Forelimb muscle (tissue), 1 donor: ENCODE measurements around the gene UBASH3B. TPM values are rescaled to one million over a fixed set of nuclear protein-coding genes. Genes with fewer than 3 reads are reported as not detected.
"Not testable (repeated sequence)": the region's sequence is repeated elsewhere in the genome, so short reads cannot be mapped to it uniquely, and the experiment has no call there.

Source experiments
- DNase-seq: peaks from one replicate; pipeline ENCODE4 v3.0.0-alpha.2; 2013; ENCODE audit warnings: low read depth
- polyA plus RNA-seq: library from polyadenylated mRNA; unstranded; fragments of 120-200 nt; gene quantifications from one replicate; pipeline ENCODE4 v1.2.1, GENCODE V29; 2013; ENCODE audit not compliant: insufficient read length

UBASH3B gene
- polyA plus RNA-seq, 1 donor: 4.2 TPM

DNA sequence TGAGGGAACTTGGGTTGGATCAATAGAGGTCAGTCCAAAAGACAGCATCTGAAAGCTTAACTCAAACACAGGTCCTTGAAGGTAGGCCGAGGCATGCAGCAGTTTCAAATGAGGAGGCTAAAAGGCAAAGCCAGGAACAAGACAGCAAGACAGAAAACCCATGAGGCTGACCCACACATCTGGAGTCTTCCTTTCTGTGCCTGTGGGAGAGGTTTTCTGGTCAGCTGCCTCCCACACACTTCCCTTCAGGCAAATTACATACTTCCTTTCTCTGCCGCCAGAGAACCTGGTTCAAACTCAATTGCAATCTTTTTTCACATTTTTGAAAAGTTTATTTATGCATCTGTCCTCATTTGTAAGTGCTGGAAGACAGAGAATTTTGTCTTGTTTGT lies 153.0 kb downstream of the UBASH3B start:
- peak; percentile 51 for DNase-seq

DNA sequence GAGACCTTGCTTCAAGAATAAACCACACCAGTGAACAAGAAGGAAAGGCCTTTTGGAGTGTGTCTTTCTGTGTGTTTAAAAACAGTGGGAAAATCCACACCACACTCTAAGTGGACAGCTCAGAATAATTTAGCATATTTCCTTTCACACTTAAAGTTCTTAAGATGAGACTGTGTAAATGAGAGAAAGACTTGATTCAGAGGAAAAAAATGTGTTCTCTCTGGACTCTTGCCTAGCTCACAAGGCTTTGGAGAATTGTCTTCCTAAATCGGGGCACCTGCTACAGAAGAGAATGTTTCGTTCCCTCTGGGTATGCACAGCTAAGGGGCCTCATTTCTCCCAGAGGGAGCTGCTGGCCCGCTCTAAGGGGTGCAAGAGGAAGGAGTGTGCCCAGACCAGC lies 154.3 kb downstream of the UBASH3B start:
- DNase-seq: no peak

DNA sequence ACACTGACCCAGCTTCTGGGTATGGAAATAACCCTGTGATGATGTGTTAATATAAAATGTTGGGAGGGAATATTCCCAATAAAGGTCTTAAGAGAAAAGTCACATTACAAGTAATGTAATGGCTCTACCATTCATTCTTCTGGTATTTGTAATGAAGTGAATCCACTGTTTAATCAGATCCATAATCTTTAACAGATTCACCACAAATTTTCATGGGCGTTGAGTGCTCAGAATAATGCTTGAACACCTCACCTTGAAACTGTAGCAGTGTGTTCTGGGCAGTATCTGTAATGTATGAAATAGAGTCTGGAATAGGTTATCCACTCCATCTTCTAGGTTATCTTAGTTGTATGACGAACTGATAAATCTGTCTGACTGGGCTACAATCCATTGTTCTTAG lies 156.2 kb downstream of the UBASH3B start:
- no peak for DNase-seq

DNA sequence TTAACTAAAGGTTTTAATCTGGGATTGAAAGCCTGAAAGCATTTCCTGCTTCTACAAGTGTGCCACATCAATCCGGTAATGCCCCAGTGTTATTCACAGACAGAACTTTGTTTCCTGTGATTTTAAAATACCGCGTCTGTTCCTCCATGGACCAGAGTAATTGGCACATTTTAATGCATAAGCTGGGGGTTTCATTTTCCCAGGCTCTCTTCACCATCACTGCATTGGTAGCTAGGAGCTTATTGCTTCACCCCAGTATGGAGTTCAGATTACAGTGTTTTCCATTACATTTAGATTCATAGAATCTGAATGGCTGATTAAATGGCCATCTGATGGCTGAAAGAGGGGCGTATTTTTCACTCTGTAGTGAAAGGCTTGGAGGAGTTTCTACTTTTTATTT lies 157.1 kb downstream of the UBASH3B start:
- DNase-seq: no peak

DNA sequence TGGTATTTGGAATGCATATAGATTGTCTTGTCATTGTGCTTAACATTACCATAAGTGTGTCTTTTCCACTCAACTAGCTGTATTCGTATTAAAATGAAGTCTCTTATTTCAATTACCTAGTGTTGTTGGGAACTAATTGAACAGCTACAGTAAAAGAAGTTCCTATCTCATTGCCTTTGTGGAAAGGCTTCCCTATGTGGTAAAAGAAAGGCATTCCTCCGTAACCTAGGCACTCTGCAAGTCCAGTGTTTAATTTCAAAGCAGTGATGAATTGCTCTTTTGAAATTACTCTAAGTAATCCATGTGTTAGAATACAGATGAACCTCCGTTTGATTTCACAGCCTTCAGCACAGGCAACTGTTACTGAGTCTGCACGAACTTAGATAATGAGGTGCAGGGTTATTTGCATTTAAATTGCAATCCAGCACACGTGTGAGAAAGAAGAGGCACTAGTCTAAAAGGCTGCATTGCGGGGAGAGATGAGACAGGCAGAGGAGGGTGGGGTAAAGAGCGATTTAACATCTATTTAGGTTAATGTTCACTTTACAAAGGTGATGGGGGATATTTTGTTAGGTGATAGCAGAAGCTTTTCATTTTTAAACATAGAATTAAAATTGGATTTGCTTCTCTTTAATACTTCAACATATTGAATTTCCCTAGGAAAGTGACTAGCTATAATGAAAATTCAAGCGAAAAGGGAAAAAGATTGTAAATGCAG lies 157.8 kb downstream of the UBASH3B start:
- DNase-seq: no peak

DNA sequence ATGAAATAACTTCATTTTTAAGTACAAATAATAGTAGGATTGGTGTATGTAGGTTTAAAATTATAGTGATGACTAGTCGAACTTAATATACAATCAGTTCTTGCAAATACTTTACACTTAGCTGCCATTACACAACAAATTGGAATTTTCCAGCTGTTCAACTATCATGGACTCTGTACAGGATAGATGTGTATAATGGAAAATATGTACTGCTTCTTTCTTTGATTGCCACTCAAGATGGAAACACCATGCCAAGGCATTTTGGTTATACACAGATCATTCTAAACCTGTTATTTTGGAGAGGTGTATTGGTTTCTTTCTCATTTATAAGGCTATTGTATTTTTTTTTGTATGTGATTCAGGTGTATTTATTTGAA lies 158.4 kb downstream of the UBASH3B start:
- no peak for DNase-seq

DNA sequence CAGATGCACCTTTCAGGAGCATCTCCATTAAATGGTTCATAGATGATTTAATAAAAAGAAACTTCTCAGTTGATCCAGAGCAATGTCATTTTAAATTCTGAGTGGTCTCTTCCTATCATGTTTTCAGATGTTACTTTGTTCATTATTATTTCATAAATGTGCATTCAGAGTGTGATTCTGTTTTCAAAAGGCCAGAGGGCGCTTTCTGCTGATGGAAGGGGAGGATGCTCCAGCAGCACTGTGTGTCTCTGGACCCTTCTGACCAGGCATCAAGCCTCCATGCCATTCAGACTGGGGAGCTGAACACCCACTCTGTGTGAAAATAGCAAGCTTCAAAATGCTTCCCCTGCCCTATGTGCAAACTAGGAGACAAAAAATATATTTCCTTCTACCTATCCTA lies 158.9 kb downstream of the UBASH3B start:
- DNase-seq: no peak

DNA sequence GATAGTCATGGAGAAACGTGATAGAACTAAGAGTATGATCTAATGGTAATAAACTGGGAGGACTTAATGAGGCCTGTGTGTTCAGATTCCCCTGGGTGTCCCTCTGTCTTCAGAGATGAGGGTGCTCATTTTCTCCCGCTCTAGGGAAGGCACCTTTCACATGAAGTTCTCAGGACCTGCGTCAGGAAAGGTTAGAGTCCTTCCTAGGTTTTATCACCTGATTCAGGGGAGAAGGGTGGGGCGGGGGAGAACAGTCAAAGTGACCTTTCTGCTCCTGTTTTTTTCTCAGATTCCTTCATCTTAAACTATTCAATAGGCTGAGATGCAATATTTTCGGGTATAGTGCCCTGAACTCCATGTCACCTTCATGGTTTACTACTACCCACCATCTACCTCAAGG lies 160.4 kb downstream of the UBASH3B start:
- DNase-seq: no peak

DNA sequence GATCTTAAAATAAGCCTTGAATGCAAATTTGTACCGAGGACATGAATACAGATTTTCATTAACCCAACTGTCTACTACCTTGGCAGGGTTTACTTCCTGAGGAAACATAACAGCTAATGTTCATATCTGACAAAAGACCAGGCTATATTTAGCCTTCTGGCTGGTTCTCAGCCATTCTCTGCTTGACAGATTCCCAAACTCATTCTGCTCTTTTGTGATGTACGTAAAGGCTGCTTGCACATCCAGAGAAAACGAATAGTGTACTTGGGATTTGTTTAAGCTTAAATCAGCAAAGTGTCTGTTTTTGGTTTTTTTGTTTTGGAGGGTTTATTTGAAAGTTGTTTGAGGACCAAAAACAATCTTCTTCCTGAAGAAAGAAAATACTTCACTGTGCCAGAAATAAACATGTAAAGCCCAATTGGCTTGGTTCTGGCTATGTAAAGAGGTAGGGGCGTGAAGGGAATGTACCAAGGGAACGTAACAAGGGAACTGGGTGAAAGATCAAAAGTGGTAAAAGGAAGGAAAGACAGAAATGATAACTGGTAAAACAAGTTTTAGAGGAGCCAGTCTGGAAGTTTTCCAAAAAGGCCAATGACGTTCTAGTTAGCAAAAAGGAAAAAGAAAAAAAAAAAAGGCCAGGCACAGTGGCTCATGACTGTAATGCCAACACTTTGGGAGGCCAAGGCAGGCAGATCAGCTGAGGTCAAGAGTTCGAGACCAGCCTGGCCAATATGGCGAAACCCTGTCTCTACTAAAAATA lies 161.4 kb downstream of the UBASH3B start:
- peak; percentile 63 for DNase-seq

DNA sequence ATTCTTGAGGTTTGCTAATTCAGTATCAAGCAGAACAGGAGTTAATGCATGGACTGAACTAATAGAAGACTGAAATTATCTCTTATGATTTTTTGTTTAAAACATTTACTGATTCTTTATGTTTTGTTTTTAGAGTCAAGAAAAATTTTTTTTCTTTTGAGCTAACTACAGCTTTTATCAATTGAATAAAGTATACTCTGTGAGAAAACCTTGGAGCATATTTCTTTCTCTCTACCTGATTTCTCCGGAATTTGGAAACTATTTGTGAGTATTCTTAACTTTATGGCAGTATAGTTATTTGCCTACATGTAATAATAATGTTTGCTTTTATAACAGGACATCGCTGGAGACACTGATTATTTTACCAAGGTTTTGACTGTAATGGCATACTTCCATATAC lies 164.6 kb downstream of the UBASH3B start:
- no peak for DNase-seq

DNA sequence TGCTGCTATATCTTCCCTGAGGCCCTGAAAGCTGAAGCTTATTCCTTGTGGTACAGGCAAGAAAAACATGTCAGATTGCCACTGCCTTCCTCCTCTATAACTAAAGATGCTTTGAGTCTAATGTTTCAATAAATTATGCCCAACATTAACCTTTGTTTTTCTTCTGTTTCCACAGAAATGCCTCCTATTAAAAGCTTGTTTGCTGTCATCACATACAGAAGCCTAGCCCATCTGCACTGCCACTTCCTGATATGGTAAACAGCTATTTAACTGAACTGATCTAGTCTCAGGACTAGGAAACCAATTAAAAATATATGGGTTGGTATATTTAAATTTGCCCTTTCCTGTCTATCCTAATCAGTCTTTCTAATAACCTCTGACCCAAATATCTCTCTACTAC lies 165.6 kb downstream of the UBASH3B start:
- no peak for DNase-seq

DNA sequence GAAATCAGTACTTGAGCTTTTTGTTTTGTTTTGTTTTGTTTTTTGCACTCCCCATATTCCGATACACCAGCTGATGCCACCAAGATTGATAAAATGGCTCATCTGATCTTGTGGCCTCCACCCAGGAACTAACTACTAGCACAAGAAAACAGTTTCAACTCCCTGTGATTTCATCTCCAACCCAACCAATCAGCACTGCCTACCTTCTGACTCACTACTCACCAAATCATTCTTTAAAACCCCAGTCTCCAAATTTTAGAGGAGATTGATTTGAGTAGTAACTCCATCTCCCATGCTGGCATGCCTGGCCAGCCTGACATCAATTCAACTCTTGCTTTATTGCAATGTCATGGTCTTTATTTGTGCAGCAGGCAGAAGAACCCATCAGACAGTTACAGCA lies 166.7 kb downstream of the UBASH3B start:
- DNase-seq: no peak

DNA sequence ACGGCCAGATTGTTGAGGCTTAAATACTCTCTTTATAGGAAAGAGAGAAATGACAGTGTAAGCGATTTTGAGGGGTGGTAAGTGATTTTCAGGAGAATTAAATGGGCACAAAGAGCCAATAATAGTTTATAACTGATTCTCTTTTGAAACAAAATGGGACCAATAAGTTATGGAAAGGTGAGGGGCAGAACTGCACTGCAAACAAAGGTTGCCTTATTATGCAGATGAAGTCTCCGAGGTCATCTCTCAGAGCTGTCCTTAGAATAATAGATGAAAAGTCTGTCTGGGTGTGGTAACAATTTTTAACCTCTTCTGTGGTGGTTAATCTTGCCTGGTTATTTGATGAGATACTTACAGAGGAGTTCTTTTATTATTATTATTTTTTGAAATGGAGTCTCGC lies 168.0 kb downstream of the UBASH3B start:
- no peak for DNase-seq

DNA sequence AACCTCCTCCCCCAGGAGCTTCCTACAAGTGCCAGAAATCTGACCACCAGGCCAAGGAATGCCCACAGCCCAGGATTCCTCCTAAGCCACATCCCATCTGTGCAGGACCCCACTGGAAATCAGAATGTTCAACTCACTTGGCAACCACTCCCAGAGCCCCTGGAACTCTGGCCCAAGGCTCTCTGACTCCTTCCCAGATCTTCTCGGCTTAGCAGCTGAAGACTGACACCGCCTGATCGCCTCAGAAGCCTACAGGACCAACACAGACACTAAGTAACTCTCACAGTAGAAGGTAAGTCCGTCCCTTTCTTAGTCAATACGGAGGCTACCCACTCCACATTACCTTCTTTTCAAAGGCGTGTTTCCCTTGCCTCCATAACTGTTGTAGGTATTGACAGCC lies 173.8 kb downstream of the UBASH3B start:
- not testable (repeated sequence) for DNase-seq

DNA sequence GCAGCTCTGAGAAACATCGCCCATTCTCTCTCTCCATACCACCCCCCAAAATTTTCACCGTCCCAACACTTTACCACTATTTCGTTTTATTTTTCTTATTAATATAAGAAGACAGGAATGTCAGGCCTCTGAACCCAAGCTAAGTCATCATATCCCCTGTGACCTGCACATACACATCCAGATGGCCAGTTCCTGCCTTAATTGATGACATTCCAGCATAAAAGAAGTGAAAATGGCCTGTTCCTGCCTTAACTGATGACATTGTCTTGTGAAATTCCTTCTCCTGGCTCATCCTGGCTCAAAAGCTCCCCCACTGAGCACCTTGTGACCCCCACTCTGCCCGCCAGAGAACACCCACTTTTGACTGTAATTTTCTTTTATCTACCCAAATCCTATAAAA lies 176.8 kb downstream of the UBASH3B start:
- not testable (repeated sequence) for DNase-seq

DNA sequence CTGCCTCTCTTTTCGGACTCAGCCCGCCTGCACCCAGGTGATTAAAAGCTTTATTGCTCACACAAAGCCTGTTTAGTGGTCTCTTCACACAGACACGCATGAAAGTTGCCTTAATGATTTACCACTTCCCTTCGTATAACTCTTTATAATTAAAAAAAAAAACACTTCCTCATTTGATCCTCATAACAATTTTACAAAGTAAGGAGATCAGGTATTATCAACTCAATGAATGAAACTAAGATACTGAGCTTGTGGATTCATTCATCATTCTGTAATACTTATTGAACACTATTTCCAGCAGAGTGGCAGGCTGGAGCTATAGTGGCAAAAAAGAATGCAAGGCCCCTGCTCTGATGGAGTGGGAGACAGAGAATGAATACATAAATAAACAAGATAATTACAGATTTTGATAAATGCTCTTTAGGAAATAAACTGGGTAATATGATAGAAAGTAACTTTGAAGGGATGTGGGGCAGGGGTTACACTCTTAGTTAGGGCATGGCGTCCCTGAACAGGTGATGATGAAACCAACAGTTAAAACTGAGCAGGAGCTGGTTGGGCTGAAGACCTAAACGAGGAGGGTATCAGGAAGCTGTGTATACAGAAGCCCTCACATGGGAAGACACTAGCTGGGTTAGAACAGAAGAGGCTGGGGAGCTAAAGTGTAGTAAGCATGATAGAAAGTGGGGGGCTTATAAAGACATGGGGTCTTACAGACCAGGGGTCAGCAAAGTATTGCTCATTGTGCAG lies 177.4 kb downstream of the UBASH3B start:
- DNase-seq: no peak

DNA sequence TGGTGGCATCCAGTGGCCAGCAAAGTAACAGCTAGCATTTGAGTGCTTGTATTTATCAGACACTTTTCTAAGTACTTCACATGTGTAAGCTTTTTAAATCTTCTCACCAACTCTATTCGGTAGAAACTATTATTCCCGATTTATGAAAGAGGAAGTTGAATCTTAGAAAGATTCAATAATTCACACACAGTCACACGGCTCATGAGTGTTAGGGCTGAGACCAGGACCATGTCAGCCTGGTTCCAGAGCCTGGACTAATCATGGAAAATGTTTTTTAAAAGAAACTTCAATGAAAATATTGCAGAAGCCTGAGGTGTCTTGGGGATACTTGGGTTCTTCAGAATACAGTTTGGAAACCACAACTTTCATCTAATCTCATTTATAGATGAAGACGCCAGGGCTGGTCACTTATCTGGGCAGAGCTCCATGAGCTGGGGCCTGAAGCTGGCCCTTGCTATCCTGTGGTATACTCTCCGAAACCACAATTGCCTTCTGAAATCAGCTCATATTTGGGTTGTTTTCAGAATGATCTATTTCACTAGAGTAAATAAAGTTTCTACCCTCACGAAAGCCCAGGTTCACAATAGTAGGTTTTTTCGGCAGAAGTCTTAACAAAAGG lies 178.4 kb downstream of the UBASH3B start:
- DNase-seq: no peak

DNA sequence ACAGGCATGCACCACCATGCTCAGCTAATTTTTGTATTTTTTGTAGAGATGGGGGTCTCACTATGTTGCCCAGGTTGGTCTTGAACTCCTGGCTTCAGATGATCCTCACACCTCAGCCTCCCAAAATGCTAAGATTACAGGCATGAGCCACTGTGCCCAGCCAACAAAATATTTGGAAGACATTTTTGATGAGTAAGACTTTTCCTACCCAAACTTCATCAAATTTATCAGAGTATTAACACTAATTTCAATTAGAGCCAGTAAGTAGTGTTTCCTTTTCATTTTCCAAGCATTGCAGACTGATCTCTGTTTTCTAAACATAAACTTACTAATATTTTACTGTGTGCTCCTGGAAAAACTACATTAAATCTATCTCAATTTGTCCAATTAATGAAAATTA lies 181.4 kb downstream of the UBASH3B start:
- no peak for DNase-seq

DNA sequence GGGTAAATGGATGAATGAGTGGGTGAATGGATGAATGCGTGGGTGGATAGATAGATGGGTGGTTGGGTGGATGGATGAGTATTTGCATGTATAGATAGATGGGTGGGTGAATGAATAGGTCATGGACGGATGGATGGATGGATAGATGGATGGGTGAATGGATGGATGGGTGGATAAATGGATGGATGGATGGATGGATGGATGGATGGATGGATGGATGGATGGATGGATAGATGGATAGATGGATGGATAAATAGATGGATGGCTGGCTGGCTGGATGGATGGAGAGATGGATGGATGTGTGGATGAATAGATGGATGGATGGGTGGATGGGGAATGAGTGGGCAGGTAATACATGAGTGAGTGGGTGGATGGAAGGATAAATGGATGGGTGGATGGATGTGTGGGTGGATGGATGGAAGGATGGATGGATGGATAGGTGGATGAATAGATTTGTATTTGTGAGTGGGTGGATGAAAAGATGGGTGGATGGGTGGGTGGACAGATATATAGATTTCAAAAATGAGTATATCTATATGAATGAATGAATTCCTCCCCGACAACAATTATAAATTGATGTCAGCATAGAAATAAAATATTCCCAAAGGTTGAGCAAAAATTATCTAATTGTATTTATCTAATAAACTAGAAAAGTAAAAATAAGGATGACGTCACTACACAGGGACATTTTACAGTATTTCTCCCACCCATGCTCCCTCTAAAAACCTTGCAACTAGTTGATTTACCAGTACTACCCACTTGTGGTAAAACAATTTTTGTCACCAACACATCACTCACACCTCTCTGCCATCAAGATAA lies 182.2 kb downstream of the UBASH3B start:
- DNase-seq: no peak

DNA sequence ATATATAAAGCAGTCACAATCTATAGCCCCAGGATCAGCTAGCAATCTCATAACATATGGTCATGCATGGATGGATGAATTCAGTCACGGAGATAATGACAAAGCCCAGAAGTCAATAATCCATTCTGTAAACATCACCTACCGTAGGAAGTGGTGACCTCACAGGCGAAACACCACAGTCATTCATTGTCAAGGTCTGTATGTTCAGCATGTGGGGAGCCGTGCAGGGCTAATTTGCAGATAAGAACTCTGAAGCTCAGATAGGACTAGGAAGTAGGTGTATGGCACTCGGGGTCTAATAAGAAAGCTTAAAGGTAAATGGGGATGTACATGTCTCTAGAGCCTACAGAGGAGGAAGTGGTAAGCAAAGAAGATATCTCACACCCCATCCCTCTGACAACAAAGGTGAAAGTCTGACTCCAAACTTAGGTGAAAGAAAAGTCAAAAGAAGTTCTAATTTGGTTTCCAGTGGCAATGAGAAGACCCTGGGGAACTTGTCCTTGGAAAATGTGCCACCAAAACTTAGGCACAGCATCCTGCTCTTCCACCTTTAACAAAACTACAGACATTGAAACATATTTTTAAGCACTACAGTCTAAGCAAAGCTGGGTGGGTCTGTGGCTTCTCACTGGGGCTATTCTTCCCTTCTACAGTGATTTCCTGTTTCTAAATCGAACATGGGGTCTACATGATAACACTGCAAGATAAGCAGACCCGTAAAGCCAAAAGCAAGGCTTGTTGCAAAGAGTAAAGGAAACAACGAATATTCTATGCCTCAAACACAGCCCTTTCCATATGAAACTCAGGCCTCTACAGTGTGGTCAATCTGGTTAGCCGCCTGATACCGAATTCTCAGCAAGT lies 188.0 kb downstream of the UBASH3B start:
- no peak for DNase-seq

DNA sequence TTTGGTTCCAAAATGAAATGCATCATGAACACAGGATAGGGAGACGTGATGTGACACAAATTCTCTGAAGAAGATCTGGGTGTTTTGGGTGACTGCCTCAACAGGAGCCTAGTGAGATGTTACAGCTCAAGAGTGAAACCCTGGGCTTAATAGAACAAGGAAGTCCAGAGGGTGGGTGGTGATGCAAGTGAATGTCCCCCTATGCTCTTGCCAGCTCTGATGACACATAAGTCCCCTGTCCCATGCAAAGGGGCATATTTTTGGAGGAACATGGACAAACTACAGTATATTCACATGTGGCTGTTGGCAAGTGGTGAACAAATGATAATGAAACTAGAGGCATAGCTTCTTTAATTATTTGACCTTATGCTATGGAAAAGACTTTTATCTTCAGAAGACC lies 191.9 kb downstream of the UBASH3B start:
- no peak for DNase-seq
